Measurements from ENCODE around the gene EGFR. TPM values are rescaled to one million over a fixed set of nuclear protein-coding genes. Genes with fewer than 3 reads are reported as not detected.

The EGFR gene
- total RNA-seq, 2 donors from 2014 or later = 78.3 to 112 TPM

GRCh38 chr7:54995610-54996363 lies 23.0 kb upstream of the EGFR start:
- WGBS = 33% methylated on average over 5 of the region's 5 CpGs
- intact Hi-C loops (cut with DNase I) = no loop called here
- TF ChIP-seq POLR2A (IDR thresholded peaks at IDR 0.05) (no peak), POLR2AphosphoS5 (IDR thresholded peaks at IDR 0.05) (peak; percentile 67)

GRCh38 chr7:54996391-54996790 lies 22.4 kb upstream of the EGFR start:
- H3K4me3 ChIP-seq = no peak overlapping the region
- H3K9me3 ChIP-seq = no peaks in the 10 kb centered on the region
- intact Hi-C loops (cut with DNase I) = no loop called here
- H3K4me1 ChIP-seq (replicated peaks) = peaks cover 7% of the 10 kb centered on the region
- no peaks in the 10 kb centered on the region for H3K36me3 ChIP-seq
- H3K27me3 ChIP-seq (replicated peaks; ENCODE audit: insufficient read depth) = no peaks in the 10 kb centered on the region
- DNase-seq (ENCODE audit: low spot score) = no peak
- no peak overlapping the region for H3K27ac ChIP-seq
- TF ChIP-seq POLR2AphosphoS5 (IDR thresholded peaks at IDR 0.05) (no peak), POLR2A (IDR thresholded peaks at IDR 0.05) (no peak)
- TF ChIP-seq, protein P1, sequence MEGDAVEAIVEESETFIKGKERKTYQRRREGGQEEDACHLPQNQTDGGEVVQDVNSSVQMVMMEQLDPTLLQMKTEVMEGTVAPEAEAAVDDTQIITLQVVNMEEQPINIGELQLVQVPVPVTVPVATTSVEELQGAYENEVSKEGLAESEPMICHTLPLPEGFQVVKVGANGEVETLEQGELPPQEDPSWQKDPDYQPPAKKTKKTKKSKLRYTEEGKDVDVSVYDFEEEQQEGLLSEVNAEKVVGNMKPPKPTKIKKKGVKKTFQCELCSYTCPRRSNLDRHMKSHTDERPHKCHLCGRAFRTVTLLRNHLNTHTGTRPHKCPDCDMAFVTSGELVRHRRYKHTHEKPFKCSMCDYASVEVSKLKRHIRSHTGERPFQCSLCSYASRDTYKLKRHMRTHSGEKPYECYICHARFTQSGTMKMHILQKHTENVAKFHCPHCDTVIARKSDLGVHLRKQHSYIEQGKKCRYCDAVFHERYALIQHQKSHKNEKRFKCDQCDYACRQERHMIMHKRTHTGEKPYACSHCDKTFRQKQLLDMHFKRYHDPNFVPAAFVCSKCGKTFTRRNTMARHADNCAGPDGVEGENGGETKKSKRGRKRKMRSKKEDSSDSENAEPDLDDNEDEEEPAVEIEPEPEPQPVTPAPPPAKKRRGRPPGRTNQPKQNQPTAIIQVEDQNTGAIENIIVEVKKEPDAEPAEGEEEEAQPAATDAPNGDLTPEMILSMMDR (IDR thresholded peaks at IDR 0.05) = no peak

More at GRCh38 chr7:54995610-54996363, 23.0 kb upstream of the EGFR start:
- no peaks in the 10 kb centered on the region for H3K36me3 ChIP-seq
- H3K4me1 ChIP-seq (replicated peaks) = peaks cover 7% of the 10 kb centered on the region
- H3K9me3 ChIP-seq = no peaks in the 10 kb centered on the region
- DNase-seq (ENCODE audit: low spot score) = peak; percentile 61
- no peaks in the 10 kb centered on the region for H3K27me3 ChIP-seq (replicated peaks; ENCODE audit: insufficient read depth)
- H3K4me3 ChIP-seq = no peak overlapping the region
- no peak overlapping the region for H3K27ac ChIP-seq

GRCh38 chr7:55004579-55004978 lies 14.2 kb upstream of the EGFR start:
- Histone ChIP-seq H3K27ac (no peak overlapping the region), H3K36me3 (no peaks in the 10 kb centered on the region), H3K9me3 (no peaks in the 10 kb centered on the region), H3K4me3 (no peak overlapping the region), H3K27me3 (replicated peaks; ENCODE audit: insufficient read depth) (no peaks in the 10 kb centered on the region), H3K4me1 (replicated peaks) (no peaks in the 10 kb centered on the region)
- no peak for DNase-seq (ENCODE audit: low spot score)
- TF ChIP-seq, protein P1 (IDR thresholded peaks at IDR 0.05) = no peak
- no peak for TF ChIP-seq POLR2AphosphoS5 (IDR thresholded peaks at IDR 0.05)
- no peak for TF ChIP-seq POLR2A (IDR thresholded peaks at IDR 0.05)
- intact Hi-C loops (cut with DNase I) = no loop called here
- WGBS = 88% methylated on average over 29 of the region's 29 CpGs

DNA sequence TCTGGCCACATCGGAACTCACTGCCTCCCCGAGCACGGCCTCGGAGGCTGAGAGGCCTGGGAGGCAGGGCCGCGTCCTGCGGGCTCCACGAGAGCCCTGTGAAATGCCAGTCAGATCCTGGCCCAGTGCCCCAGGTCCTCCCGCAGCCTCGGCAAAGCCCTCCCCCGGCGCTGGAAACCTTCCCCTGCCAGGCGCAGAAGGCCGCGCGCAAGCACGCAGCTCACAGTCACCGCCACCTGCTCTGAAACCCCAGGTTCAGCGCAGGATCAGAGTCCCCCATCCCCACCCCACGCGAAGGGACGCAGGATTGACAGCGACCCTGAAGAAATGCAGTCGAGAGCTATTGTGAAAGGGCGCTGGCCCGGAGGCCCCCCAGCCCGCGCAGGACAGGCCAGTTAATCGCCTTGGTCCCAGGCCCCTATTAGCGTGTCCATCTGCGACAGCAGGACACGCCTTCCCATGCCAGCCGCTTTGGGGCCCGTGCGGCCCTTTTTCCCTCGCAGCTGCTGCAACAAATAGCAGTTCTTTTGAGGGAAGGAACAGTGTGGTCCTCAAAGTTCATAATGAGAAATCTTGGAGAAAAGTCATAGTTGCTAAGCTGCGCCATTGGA lies 13.5 kb upstream of the EGFR start:
- TF ChIP-seq, protein P1 (IDR thresholded peaks at IDR 0.05) = no peak
- TF ChIP-seq POLR2A (IDR thresholded peaks at IDR 0.05) = no peak
- no peak for TF ChIP-seq POLR2AphosphoS5 (IDR thresholded peaks at IDR 0.05)
- intact Hi-C loops (cut with DNase I) = no loop called here
- 86% methylated on average over 34 of the region's 37 CpGs for WGBS
- Histone ChIP-seq H3K27me3 (replicated peaks; ENCODE audit: insufficient read depth) (no peaks in the 10 kb centered on the region), H3K4me1 (replicated peaks) (no peaks in the 10 kb centered on the region), H3K36me3 (no peaks in the 10 kb centered on the region), H3K9me3 (no peaks in the 10 kb centered on the region), H3K27ac (no peak overlapping the region), H3K4me3 (no peak overlapping the region)
- no peak for DNase-seq (ENCODE audit: low spot score)

- Histone ChIP-seq H3K27me3 (replicated peaks; ENCODE audit: insufficient read depth) (no peaks in the 10 kb centered on the region), H3K4me3 (no peak overlapping the region), H3K27ac (no peak overlapping the region), H3K9me3 (no peaks in the 10 kb centered on the region), H3K4me1 (replicated peaks) (no peaks in the 10 kb centered on the region), H3K36me3 (no peaks in the 10 kb centered on the region)
- 65% methylated on average over 11 of the region's 11 CpGs for WGBS
- DNase-seq (ENCODE audit: low spot score) = no peak
- intact Hi-C loops (cut with DNase I) = no loop called here
- TF ChIP-seq, protein P1 (IDR thresholded peaks at IDR 0.05) = no peak
- TF ChIP-seq POLR2A (IDR thresholded peaks at IDR 0.05) = no peak
- TF ChIP-seq POLR2AphosphoS5 (IDR thresholded peaks at IDR 0.05) = no peak
These were observed 12.3 kb upstream of the EGFR start for GRCh38 chr7:55006499-55006898.

Data from prostate gland (tissue), 2 donors.